Activated gamma-delta T cell (primary cell): ENCODE results near the gene NUDT3.
"Not testable (repeated sequence)": the region's sequence is repeated elsewhere in the genome, so short reads cannot be mapped to it uniquely, and the experiment has no call there.

Source experiments
- DNase-seq: peaks from one replicate; lab custom pipeline; 2025; lab: John Stamatoyannopoulos, UW

Gene NUDT3

GRCh38 chr6:34370361-34370760 is 22.1 kb downstream of the NUDT3 start:
- DNase-seq: no peak

- no peak for DNase-seq
These were observed 23.1 kb downstream of the NUDT3 start for GRCh38 chr6:34369385-34369784.

- no peak for DNase-seq
These were observed 25.9 kb downstream of the NUDT3 start for GRCh38 chr6:34366639-34366921.

GRCh38 chr6:34365781-34366638 is 26.5 kb downstream of the NUDT3 start:
- not testable (repeated sequence) for DNase-seq

- not testable (repeated sequence) for DNase-seq
These were observed 28.8 kb downstream of the NUDT3 start for GRCh38 chr6:34363681-34364075.

GRCh38 chr6:34362909-34363680 is 29.4 kb downstream of the NUDT3 start:
- no peak for DNase-seq

GRCh38 chr6:34362176-34362575 is 30.3 kb downstream of the NUDT3 start:
- DNase-seq: no peak

- DNase-seq: no peak
These were observed 31.9 kb downstream of the NUDT3 start for GRCh38 chr6:34360556-34360955.

- no peak for DNase-seq
These were observed 32.9 kb downstream of the NUDT3 start for GRCh38 chr6:34359418-34360158.

- DNase-seq: no peak
These were observed 34.0 kb downstream of the NUDT3 start for GRCh38 chr6:34358389-34358905.

- DNase-seq: no peak
These were observed 34.5 kb downstream of the NUDT3 start for GRCh38 chr6:34357937-34358336.

GRCh38 chr6:34355889-34356288 is 36.6 kb downstream of the NUDT3 start:
- DNase-seq: no peak

GRCh38 chr6:34354230-34354629 is 38.2 kb downstream of the NUDT3 start:
- not testable (repeated sequence) for DNase-seq

- not testable (repeated sequence) for DNase-seq
These were observed 38.9 kb downstream of the NUDT3 start for GRCh38 chr6:34353530-34353929.

GRCh38 chr6:34352305-34352937 is 40.0 kb downstream of the NUDT3 start:
- DNase-seq: no peak

GRCh38 chr6:34350934-34351217 is 41.6 kb downstream of the NUDT3 start:
- DNase-seq: no peak

- no peak for DNase-seq
These were observed 42.1 kb downstream of the NUDT3 start for GRCh38 chr6:34350137-34350933.

GRCh38 chr6:34349211-34349610 is 43.3 kb downstream of the NUDT3 start:
- DNase-seq: no peak

GRCh38 chr6:34347303-34347702 is 45.2 kb downstream of the NUDT3 start:
- DNase-seq: no peak

GRCh38 chr6:34346175-34347119 is 46.0 kb downstream of the NUDT3 start:
- no peak for DNase-seq
